ENCODE results near the gene KRTAP9-7. TPM values are rescaled to one million over a fixed set of nuclear protein-coding genes. Genes with fewer than 3 reads are reported as not detected.

The KRTAP9-7 gene
- total and polyA plus RNA-seq, 10 of the 15 experiments (the other 5 are each of a cell fraction or from before 2014, with no cell fraction given) = not detected

DNA sequence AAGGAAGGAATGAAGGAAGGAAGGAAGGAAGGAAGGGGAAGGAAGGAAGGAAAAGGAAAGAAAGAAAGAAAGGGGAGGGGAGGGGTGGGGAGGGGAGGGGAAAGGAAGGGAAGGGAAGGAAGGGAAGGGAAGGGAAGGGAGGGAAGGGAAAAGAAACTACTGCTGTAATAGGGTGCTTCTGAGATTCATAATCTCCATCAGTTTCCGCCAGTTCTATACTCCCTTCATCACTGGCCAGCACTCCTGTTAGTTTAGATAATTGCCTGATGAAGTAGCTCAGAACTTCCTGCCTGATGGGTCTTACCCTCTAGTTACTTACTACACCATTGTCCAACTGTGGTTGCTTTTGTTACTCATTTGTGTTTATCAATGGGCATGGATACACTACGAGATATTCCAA is 12.3 kb upstream of the KRTAP9-7 start:
- RAD21 ChIA-PET (ENCODE audit: unreplicated experiment) = no interaction called here
- in situ Hi-C loops (cut with MboI) = no loop called here
- SMC1A ChIA-PET (ENCODE audit: uncharacterized antibody, unreplicated experiment) = no interaction called here

More for the DNA sequence above, 12.3 kb upstream of the KRTAP9-7 start:
- H4K20me1 ChIP-seq (ENCODE audit: control insufficient read depth, insufficient read depth) = no peaks in the 10 kb centered on the region
- H3K4me1 ChIP-seq (ENCODE audit: control insufficient read depth, insufficient read depth, low read length) = no peaks in the 10 kb centered on the region
- H3K4me2 ChIP-seq (ENCODE audit: control insufficient read depth, insufficient read depth) = no peak overlapping the region
- DNase-seq (ENCODE audit: low read depth, low spot score) (no peak), FAIRE-seq (no peak), ATAC-seq (no peak)
- no peak overlapping the region for H3K27ac ChIP-seq (ENCODE audit: control insufficient read depth, insufficient read depth)
- no peaks in the 10 kb centered on the region for H3K79me2 ChIP-seq (ENCODE audit: control insufficient read depth, insufficient read depth, low read length)
- ChIA-PET POLR2A (no interaction called here), CTCF (no interaction called here)
- H3K27me3 ChIP-seq (replicated peaks in 1 of 2; ENCODE audit: control insufficient read depth in 2 of 2, insufficient read depth in 2 of 2, low read length in 1 of 2) = no peaks in the 10 kb centered on the region; a peak in 2 of 4 replicates
- no TSS peak for BruUV-seq (replicated peaks)
- no peaks in the 10 kb centered on the region for H3K36me3 ChIP-seq (ENCODE audit: control insufficient read depth in 2 of 2, insufficient read depth in 2 of 2, low read length in 1 of 2)
- H3K9ac ChIP-seq (ENCODE audit: control insufficient read depth, insufficient read depth, low read length) = no peak overlapping the region
- no peak overlapping the region for H2AFZ ChIP-seq (ENCODE audit: control insufficient read depth, low read depth, low read length)
- intact Hi-C loops (cut with micrococcal nuclease; ENCODE audit: unreplicated experiment) = no loop called here
- no peaks in the 10 kb centered on the region for H3K9me3 ChIP-seq (replicated peaks; ENCODE audit: control insufficient read depth, insufficient read depth, low read length)
- H3K4me3 ChIP-seq = no peak overlapping the region
- 0% methylated on average over 2 of the region's 2 CpGs for WGBS (ENCODE audit: insufficient coverage, insufficient replicate concordance, low lambda C conversion rate, missing lambda C conversion rate)
- TF ChIP-seq POLR2AphosphoS2 (IDR thresholded peaks at IDR 0.05; ENCODE audit: low read depth, low read length) (no peak), JUND (IDR thresholded peaks at IDR 0.05; ENCODE audit: low read depth, low read length) (no peak), RAD21 (IDR thresholded peaks at IDR 0.05; ENCODE audit: insufficient read depth, low read depth, low read length) (no peak), POLR2A (IDR thresholded peaks at IDR 0.05; ENCODE audit: low read depth, low read length) (no peak), NFIC (IDR thresholded peaks at IDR 0.05; ENCODE audit: low read depth, low read length) (no peak), TCF3 (IDR thresholded peaks at IDR 0.05; ENCODE audit: borderline replicate concordance, insufficient read depth, low read depth, low read length) (no peak), ZNF207 (IDR thresholded peaks at IDR 0.05; ENCODE audit: borderline replicate concordance) (no peak), RELA (IDR thresholded peaks at IDR 0.05; ENCODE audit: borderline replicate concordance, partially characterized antibody) (no peak)
- TF ChIP-seq, protein P1, sequence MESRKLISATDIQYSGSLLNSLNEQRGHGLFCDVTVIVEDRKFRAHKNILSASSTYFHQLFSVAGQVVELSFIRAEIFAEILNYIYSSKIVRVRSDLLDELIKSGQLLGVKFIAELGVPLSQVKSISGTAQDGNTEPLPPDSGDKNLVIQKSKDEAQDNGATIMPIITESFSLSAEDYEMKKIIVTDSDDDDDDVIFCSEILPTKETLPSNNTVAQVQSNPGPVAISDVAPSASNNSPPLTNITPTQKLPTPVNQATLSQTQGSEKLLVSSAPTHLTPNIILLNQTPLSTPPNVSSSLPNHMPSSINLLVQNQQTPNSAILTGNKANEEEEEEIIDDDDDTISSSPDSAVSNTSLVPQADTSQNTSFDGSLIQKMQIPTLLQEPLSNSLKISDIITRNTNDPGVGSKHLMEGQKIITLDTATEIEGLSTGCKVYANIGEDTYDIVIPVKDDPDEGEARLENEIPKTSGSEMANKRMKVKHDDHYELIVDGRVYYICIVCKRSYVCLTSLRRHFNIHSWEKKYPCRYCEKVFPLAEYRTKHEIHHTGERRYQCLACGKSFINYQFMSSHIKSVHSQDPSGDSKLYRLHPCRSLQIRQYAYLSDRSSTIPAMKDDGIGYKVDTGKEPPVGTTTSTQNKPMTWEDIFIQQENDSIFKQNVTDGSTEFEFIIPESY (IDR thresholded peaks at IDR 0.05) = no peak
- TF ChIP-seq, protein P2, sequence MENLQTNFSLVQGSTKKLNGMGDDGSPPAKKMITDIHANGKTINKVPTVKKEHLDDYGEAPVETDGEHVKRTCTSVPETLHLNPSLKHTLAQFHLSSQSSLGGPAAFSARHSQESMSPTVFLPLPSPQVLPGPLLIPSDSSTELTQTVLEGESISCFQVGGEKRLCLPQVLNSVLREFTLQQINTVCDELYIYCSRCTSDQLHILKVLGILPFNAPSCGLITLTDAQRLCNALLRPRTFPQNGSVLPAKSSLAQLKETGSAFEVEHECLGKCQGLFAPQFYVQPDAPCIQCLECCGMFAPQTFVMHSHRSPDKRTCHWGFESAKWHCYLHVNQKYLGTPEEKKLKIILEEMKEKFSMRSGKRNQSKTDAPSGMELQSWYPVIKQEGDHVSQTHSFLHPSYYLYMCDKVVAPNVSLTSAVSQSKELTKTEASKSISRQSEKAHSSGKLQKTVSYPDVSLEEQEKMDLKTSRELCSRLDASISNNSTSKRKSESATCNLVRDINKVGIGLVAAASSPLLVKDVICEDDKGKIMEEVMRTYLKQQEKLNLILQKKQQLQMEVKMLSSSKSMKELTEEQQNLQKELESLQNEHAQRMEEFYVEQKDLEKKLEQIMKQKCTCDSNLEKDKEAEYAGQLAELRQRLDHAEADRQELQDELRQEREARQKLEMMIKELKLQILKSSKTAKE (IDR thresholded peaks at IDR 0.05; ENCODE audit: low read depth, poor library complexity, severe bottlenecking) = no peak

Measured in GM12878 (cell line).